A549 (cell line): ENCODE data around the gene COX7A2L.

Experiments
- BCL3 ChIP-seq: fragments of >200 bp; sonication (Bioruptor Twin); formaldehyde crosslinking; IDR thresholded peaks from 3 replicates; pipeline ENCODE4 v1.6.1; 2016
- CHD4 ChIP-seq: fragments of 200-600 bp; sonication (generic); IDR thresholded peaks from 2 replicates; pipeline ENCODE4 v1.6.1; 2016; ENCODE audit warnings: antibody characterized with exemption, mild to moderate bottlenecking, borderline replicate concordance
- CTCF ChIP-seq: fragments of >200 bp; sonication (Bioruptor Twin); formaldehyde crosslinking; IDR thresholded peaks from 3 replicates; pipeline ENCODE4 v1.5.1; 2016
- PHF8 ChIP-seq: fragments of 200-600 bp; sonication (generic); IDR thresholded peaks from 2 replicates; pipeline ENCODE4 v1.6.1; 2016; ENCODE audit warnings: low read depth, mild to moderate bottlenecking, antibody characterized with exemption, moderate library complexity, borderline replicate concordance
- RAD21 ChIP-seq, 2 experiments: fragments of >200 bp in 1 of 2; sonication (Bioruptor Twin) in 1 of 2; formaldehyde crosslinking in 1 of 2; IDR thresholded peaks in 1 of 2; conservative IDR thresholded peaks in 1 of 2; 2 replicates in 1 of 2; 3 replicates in 1 of 2; pipeline ENCODE4 v1.6.1; 2012 to 2018; ENCODE audit warnings: inconsistent platforms in 1 of 2
- RFX5 ChIP-seq: fragments of 450-650 bp; IDR thresholded peaks from 2 replicates; pipeline ENCODE4 v1.7.1; 2014; ENCODE audit warnings: antibody characterized with exemption, mild to moderate bottlenecking, moderate library complexity

GRCh38 chr2:42338567-42339190, 22.3 kb downstream of the COX7A2L start:
- TF ChIP-seq PHF8 (no peak), RFX5 (no peak), BCL3 (no peak), RAD21 (conservative IDR thresholded peaks at IDR 0.05 in 1 of 2, IDR thresholded peaks at IDR 0.05 in 1 of 2) (no peak), CTCF (no peak), CHD4 (no peak)
